Activated naive CD4-positive, alpha-beta T cell treated with anti-CD3 and anti-CD28 coated beads, Interleukin-2, amount 50 U/mL, for 16 hours (primary cell): ENCODE measurements around the gene BASP1.
"Not testable (repeated sequence)": the region's sequence is repeated elsewhere in the genome, so short reads cannot be mapped to it uniquely, and the experiment has no call there.

Experiments used
- DNase-seq: peaks from one replicate; pipeline ENCODE4 v3.0.0-alpha.2; 2020

The BASP1 gene

GRCh38 chr5:17217493-17218352 lies at the start of gene BASP1:
Gene BASP1, plus strand, starts transcription at chr5:17217631. Its CDS starts 57,586 bp downstream, at chr5:17275217.
- DNase-seq = peak; percentile 23

DNA sequence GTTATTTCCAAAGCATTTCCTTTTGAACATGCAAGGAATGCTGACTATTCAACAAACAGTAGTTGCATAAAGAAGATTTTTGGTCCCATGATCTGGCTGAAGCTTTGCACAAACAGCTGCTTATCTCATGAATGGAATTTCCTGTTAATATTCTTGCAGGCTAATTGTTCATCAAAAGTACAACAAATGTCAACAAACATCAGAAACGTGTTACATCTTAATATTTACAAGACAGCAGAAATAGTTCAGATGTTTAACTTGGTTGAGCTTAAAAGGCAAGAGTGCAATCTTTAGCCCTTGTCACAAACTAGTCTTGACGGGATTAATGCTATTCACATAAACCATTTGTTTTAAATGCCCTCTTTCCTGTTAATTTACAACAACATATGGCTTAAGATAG lies 47.9 kb upstream of the BASP1 start:
- no peak for DNase-seq

- DNase-seq = no peak
Measured at GRCh38 chr5:17172791-17173190, 44.6 kb upstream of the BASP1 start.

DNA sequence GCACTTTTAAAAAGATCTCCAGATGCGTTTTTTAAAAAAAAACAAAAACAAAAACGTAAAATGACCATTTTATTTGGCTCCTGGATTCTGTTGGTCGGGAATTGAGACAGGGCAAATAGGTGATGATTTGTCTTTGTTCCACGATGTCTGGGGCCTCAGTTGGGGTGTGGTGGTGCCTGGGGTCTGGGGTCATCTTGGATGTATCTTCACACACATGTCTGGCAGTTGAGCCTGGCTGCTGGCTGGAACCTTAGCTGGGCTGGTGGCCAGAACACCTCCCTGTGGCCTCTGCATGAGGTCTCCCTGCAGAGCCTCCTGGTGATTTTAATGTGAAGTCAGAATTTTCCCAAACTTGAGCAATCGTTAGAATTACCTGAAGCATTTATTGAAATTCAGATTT lies 42.5 kb upstream of the BASP1 start:
- no peak for DNase-seq

- DNase-seq = no peak
Measured at GRCh38 chr5:17177501-17178372, 39.7 kb upstream of the BASP1 start.

DNA sequence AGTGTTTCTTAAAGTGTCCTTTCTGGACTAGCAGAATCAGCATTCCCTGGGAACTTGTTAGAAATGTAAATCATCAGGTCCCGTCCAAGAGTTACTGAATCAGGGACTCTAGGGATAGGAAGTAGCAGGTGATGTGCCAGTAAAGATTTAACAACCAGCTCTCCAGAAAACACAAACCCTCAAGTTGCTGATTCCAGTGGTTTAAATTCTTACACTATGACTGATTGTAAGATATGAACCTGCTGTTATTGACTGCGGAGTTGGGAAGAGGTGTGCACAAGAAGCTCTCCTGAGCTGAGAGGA lies 39.1 kb upstream of the BASP1 start:
- DNase-seq = no peak

- DNase-seq = no peak
Measured at GRCh38 chr5:17180330-17180843, 37.0 kb upstream of the BASP1 start.

DNA sequence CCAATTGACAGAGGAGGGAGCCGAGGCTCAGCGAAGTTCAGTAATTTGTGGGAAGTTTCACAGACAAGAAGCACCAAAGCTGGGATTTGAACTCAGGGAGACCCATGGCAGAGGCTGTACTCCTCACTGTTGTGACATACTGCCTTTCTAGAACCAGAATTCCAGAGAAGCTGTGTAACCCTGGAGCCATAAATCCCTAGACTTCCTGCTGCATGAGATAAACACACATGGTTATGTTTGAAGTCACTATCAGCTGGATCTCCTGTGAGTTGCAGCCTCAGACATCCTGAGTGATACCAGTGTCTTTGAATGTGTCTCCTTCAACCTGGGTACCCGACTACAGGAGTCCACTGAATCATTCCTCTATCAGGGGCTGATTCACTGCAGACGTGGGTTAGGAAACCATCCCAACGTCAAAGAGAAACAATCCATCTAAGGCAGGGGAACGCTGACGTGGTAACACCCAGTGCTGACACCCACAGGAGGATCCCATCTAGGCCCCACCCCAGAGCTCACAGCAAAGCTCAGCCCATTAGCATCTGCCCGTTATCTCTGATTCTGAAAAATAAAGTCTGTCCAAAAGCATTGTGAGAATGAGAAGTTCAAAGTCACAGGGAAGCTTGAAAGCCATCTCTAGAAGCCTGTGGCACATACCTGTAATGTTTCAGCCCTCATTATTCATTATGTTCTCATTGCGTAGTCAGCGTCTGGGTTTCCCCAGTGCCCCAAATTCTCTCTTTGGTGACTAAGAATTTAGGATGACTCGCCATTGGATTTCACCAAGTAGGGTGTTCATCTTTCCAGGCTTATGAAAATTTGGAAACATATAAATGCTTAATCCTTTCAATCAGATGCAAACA lies 36.3 kb upstream of the BASP1 start:
- DNase-seq = no peak

- no peak for DNase-seq
Measured at GRCh38 chr5:17182494-17182893, 34.9 kb upstream of the BASP1 start.

DNA sequence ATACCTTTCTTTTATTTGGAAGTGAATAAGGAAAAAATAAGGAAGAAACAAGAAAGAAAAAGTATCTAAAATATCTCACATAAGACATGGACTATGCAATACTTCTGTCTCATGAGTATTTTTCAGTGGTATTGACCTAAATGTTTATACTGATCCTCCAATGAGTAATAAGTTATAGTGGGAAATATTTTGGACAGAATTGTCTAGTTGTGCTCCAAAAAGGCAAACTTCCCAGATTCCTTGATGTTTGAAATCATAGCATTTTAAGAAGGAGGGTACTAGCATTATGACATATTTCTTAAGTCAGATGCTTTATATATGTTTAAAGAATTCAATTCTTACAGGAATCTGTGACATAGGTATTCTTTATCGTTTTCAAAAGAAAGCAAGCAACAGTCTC lies 34.5 kb upstream of the BASP1 start:
- DNase-seq = no peak

DNA sequence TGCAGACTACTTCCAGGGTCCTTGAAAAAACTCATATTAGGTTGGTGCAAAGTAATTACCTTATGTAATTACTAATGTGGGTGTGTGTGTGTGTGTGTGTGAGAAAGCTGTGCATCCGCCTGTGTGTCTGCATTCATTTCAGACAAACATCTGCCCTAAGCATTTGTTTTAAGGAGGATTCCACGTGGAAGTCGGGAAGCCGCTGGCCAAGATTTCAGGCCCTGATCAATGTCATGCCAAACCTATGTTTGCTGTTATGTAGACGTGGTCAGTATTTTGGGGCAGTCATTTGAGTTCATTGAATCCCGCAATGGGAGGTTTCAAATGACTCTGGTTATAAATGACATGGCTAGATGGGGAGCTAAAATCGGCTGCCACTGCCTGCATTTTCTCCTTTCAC lies 33.6 kb upstream of the BASP1 start:
- no peak for DNase-seq

DNA sequence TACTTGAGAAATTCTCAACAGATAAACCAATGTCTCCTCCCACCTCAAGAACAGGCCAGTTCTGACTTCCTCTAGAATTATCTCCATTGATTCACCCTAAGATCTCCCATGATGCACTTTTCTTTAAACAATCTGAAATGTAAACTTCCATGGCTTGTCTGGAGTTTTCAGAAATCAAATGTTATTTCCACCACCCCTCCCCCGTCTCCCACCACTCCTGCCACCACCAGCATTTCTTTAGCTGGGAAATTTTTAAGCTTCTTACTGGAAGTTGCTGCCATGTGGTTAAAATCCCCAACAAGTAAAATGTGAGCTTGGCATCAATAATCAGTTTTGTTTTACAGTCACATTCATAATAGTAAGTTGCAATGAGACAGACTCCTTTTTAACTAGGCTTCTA lies 32.8 kb upstream of the BASP1 start:
- no peak for DNase-seq

GRCh38 chr5:17185349-17185748 lies 32.1 kb upstream of the BASP1 start:
- DNase-seq = no peak

- DNase-seq = no peak
Measured at GRCh38 chr5:17185773-17186172, 31.7 kb upstream of the BASP1 start.

- DNase-seq = no peak
Measured at GRCh38 chr5:17186256-17186655, 31.2 kb upstream of the BASP1 start.

GRCh38 chr5:17187011-17187785 lies 30.2 kb upstream of the BASP1 start:
- no peak for DNase-seq

GRCh38 chr5:17187786-17188170 lies 29.7 kb upstream of the BASP1 start:
- DNase-seq = no peak

DNA sequence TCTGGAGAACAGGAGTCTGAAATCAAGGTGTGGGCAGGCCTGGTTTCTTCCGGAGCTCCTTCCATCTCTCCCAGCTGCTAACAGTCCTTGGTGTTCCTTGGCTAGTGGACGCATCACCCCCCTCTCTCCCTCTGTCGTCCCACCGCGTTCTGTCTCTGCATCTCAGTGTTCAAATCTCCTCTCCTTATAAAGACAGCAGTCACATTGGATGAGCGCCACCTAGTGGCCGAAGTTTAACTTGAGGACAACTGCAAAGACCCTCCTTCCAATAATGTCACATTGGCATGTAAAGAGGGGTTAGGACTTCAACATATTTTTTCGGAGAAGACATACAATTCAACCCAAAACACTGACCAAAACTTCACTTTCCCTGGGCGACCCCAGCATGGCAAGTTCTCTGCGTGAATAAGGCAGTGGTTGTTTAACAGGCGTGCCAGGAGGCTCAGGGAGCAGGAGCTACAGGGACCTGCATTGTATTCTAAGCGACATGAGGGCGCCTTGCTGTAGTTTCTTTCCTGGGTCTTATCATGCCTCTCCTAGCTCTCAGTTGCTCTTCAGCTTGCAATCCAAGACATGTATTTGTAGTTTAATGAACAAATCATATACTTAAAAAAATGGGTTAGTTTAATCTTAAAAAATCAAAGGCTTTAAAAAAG lies 27.9 kb upstream of the BASP1 start:
- DNase-seq = peak; percentile 60

DNA sequence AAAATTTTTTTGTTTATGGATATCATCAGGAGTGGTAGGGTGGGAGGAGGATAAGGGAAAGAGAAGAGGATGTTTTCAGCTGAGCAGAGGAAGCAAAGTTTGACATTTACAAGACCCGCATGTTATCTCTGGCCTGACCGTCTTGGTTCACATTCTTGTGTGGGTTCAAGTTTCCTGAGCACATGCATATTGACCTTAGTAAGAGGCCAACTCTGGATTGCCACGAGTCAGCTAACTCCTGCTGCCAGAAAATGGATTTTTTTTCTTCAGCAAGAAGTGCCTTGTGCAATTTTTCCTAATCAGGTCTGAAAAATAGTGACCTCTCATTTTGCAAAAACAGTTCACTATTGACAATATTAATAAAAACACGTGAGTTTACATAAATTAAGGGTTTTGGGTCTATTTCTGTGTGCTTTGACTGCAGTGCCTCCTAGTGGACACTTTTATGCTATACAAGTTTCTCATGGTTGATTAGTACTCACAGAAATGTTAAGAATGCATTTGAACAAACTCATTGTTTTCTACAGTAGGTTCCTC lies 27.1 kb upstream of the BASP1 start:
- no peak for DNase-seq

- DNase-seq = no peak
Measured at GRCh38 chr5:17190799-17191391, 26.5 kb upstream of the BASP1 start.

- DNase-seq = not testable (repeated sequence)
Measured at GRCh38 chr5:17191574-17191973, 25.9 kb upstream of the BASP1 start.
